DND-41 (cell line): ENCODE results near the gene DDX24.
A peak's percentile ranks its signal among the peaks of the same experiment; 100 is the strongest.

Experiments
- ATAC-seq: fragments of 200-7000 bp; cut with Tn5 transposase; 3 replicates; pipeline ENCODE4 v1.9.1; 2021; ENCODE audit warnings: low read depth; ENCODE audit not compliant: insufficient read depth
- DNase-seq: peaks from one replicate; pipeline ENCODE4 v3.0.0-alpha.2; 2020
- H2AFZ ChIP-seq: 2 replicates; pipeline ENCODE4 v1.6.0; 2012; ENCODE audit warnings: low read depth, low read length
- H3K27ac ChIP-seq: 2 replicates; pipeline ENCODE4 v1.5.1; 2012; ENCODE audit warnings: low read length, inconsistent platforms
- H3K27me3 ChIP-seq: fragments of 200-600 bp; sonication (generic); 2 replicates; pipeline ENCODE4 v1.6.0; 2012; ENCODE audit warnings: low read length, mild to moderate bottlenecking, inconsistent platforms; ENCODE audit not compliant: insufficient read depth, poor library complexity
- H3K36me3 ChIP-seq: 2 replicates; pipeline ENCODE4 v1.5.1; 2012; ENCODE audit warnings: low read length, inconsistent platforms; ENCODE audit not compliant: insufficient read depth
- H3K4me1 ChIP-seq: 2 replicates; pipeline ENCODE4 v1.5.1; 2012; ENCODE audit warnings: mild to moderate bottlenecking, low read length; ENCODE audit not compliant: insufficient read depth
- H3K4me2 ChIP-seq: 2 replicates; pipeline ENCODE4 v1.6.0; 2012; ENCODE audit warnings: mild to moderate bottlenecking, moderate library complexity, low read length, inconsistent platforms; ENCODE audit not compliant: insufficient read depth
- H3K4me3 ChIP-seq, 2 experiments: fragments of 200-600 bp in 1 of 2; shearing (Covaris generic) in 1 of 2; 2 replicates each; pipeline ENCODE4 v1.5.1; 2012 to 2016; ENCODE audit warnings: inconsistent platforms in 2 of 2, low read length in 2 of 2, mild to moderate bottlenecking in 2 of 2, low read depth in 1 of 2, moderate library complexity in 1 of 2
- H3K79me2 ChIP-seq: 2 replicates; pipeline ENCODE4 v1.6.0; 2012; ENCODE audit warnings: low read length, inconsistent platforms; ENCODE audit not compliant: insufficient read depth
- H3K9ac ChIP-seq: 2 replicates; pipeline ENCODE4 v1.6.0; 2012; ENCODE audit warnings: low read depth, mild to moderate bottlenecking, inconsistent platforms, low read length, moderate library complexity
- H3K9me3 ChIP-seq: 2 replicates; pipeline ENCODE4 v1.5.1; 2012; ENCODE audit warnings: low read length, moderate library complexity, mild to moderate bottlenecking, inconsistent platforms; ENCODE audit not compliant: insufficient read depth, severe bottlenecking
- H4K20me1 ChIP-seq: 2 replicates; pipeline ENCODE4 v1.6.0; 2012; ENCODE audit warnings: low read length; ENCODE audit not compliant: insufficient read depth
- EZH2 ChIP-seq: IDR thresholded peaks from 3 replicates; pipeline ENCODE4 v1.6.1; 2012; ENCODE audit warnings: borderline replicate concordance, low read depth, mild to moderate bottlenecking, moderate library complexity, low read length, inconsistent platforms; ENCODE audit not compliant: severe bottlenecking
- TF ChIP-seq, protein P1 (sequence below): IDR thresholded peaks from 2 replicates; pipeline ENCODE4 v1.5.1; 2012; ENCODE audit warnings: borderline replicate concordance, low read length, moderate library complexity, mild to moderate bottlenecking; ENCODE audit not compliant: poor library complexity, severe bottlenecking; ENCODE audit errors: extremely low read depth

DDX24 gene

DNA sequence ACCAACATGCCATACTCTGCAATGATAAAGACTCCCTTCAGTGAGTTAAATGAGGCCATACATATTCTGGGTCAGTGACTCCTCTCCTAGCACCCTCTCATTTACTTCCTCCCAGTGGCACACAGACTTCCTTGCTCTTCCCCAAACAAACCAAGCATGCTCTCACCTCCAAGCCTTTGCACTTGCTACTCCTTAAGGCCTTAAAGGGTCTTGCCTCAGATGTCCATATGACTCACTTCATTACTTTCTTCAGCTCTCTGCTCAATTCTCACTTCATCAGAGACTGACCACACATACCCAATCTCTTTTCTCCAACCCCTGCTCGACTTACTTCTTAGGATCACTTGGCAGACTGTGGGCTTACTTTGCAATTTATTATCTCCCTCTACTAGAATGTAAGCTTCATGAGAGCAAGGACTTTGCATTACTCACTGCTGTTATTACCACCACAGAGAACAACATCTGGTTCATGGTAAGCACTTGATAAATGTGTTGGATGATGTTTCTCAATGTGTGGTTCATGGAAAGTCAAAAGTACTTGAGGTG is 22.8 kb downstream of the DDX24 start:
- peaks cover 35% of the 10 kb centered on the region for H3K79me2 ChIP-seq
- H3K36me3 ChIP-seq, result peaks cover 95% of the 10 kb centered on the region
- H3K4me1 ChIP-seq, result no peaks in the 10 kb centered on the region
- no peaks in the 10 kb centered on the region for H3K27me3 ChIP-seq
- no peak overlapping the region for H2AFZ ChIP-seq
- no peak overlapping the region for H3K9ac ChIP-seq
- no peak for ATAC-seq
- no peak for DNase-seq
- H3K27ac ChIP-seq, result no peak overlapping the region
- no peaks in the 10 kb centered on the region for H3K9me3 ChIP-seq
- peaks cover 57% of the 10 kb centered on the region for H4K20me1 ChIP-seq
- no peak overlapping the region for H3K4me3 ChIP-seq
- H3K4me2 ChIP-seq, result no peak overlapping the region
- TF ChIP-seq, protein P1, sequence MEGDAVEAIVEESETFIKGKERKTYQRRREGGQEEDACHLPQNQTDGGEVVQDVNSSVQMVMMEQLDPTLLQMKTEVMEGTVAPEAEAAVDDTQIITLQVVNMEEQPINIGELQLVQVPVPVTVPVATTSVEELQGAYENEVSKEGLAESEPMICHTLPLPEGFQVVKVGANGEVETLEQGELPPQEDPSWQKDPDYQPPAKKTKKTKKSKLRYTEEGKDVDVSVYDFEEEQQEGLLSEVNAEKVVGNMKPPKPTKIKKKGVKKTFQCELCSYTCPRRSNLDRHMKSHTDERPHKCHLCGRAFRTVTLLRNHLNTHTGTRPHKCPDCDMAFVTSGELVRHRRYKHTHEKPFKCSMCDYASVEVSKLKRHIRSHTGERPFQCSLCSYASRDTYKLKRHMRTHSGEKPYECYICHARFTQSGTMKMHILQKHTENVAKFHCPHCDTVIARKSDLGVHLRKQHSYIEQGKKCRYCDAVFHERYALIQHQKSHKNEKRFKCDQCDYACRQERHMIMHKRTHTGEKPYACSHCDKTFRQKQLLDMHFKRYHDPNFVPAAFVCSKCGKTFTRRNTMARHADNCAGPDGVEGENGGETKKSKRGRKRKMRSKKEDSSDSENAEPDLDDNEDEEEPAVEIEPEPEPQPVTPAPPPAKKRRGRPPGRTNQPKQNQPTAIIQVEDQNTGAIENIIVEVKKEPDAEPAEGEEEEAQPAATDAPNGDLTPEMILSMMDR, result no peak
- no peak for TF ChIP-seq EZH2

DNA sequence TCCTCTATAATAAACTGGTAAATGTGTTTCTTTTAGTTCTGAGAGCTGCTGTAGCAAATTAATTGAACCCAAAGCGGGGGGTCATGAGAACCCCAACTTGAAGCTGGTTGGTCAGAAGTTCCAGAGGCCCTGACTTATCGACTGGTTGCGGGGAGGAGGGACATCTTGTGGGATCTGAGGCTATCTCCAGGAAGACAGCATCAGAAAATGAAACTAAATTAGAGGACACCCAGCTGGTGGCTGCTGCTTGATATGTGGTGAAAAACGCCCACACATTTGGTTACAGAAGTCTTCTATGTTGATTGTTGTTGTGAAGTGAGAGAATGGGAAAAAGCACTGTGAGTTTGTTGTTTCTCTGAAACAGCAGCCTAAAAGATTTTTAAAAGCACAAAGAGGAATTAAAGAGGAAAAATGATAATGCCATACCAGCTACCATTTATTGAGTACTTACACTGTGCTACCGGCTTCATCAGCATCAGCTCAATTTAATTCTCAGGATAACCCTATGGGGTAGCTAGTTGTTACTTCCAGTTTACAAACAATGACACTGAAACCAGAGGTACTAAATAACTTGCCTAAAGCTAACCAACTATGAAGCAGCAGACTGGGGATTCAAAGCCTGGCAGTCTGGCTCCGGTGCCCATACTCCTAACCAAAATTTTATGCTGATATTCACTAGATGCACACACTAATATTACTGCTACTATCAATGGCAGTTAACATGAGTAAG is 24.3 kb downstream of the DDX24 start:
- Histone ChIP-seq H3K27ac (no peak overlapping the region), H3K9ac (no peak overlapping the region), H4K20me1 (peaks cover 43% of the 10 kb centered on the region), H3K4me2 (no peak overlapping the region), H3K36me3 (peaks cover 97% of the 10 kb centered on the region), H3K9me3 (no peaks in the 10 kb centered on the region), H3K27me3 (no peaks in the 10 kb centered on the region), H2AFZ (no peak overlapping the region), H3K79me2 (peaks cover 20% of the 10 kb centered on the region), H3K4me3 (no peak overlapping the region), H3K4me1 (no peaks in the 10 kb centered on the region)
- TF ChIP-seq, protein P1, result no peak
- no peak for TF ChIP-seq EZH2
- ATAC-seq, result peak; percentile 58
- no peak for DNase-seq

DNA sequence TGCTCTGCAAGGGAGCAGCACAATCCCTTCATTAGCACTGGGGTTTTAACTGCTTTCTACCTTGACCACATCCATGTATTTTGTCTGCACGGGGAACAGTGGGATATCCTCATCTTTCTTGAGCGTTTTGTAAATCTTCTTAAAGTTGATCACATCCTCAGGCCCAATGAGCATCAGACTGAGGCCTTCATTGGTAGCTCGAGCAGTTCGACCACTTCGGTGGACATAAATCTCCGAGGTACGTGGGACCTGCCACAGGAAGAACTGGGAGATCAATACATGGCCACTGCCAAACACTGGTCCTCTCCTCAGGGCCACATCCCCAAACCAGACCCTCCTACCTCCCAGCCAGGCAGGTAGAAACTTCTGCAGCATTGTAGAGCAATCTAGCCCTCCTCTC is 26.1 kb downstream of the DDX24 start:
- Histone ChIP-seq H3K4me1 (no peaks in the 10 kb centered on the region), H3K36me3 (peaks cover 97% of the 10 kb centered on the region), H3K27ac (no peak overlapping the region), H3K4me3 (no peak overlapping the region), H3K79me2 (0 out of 2 replicates have a peak, but pooled peaks cover 11% of the 10 kb centered on the region), H3K9me3 (no peaks in the 10 kb centered on the region), H4K20me1 (peaks cover 32% of the 10 kb centered on the region), H3K4me2 (no peak overlapping the region), H2AFZ (no peak overlapping the region), H3K9ac (no peak overlapping the region), H3K27me3 (no peaks in the 10 kb centered on the region)
- ATAC-seq (no peak), DNase-seq (no peak)
- TF ChIP-seq, protein P1, result no peak
- TF ChIP-seq EZH2, result no peak
